SK-MEL-5 (cell line): ENCODE measurements around the gene CCNO. TPM values are rescaled to one million over a fixed set of nuclear protein-coding genes. Genes with fewer than 3 reads are reported as not detected.

Experiments
- total RNA-seq: library from RNA; depleted of rRNA; stranded (reverse); fragments of >200 nt; shearing (Covaris generic); gene quantifications from 2 replicates; pipeline ENCODE4 v1.2.3, GENCODE V29; 2014; rRNA removed

Gene CCNO
- total RNA-seq, 1 experiment from 2014 or later, result 0.24 TPM

Other genes with a start within 250 kb of the CCNO start
- not detected in 2 replicates for gene ESM1, start 248.0 kb downstream of the CCNO start, total RNA-seq
- not detected in 2 replicates for gene GZMK, start 209.4 kb downstream of the CCNO start, total RNA-seq
- gene GZMA, start 131.0 kb downstream of the CCNO start, total RNA-seq, result not detected in 2 replicates
- 95.2 and 96.6 TPM in 2 replicates for gene GPX8, start 73.4 kb downstream of the CCNO start, total RNA-seq
- gene CDC20B, start 60.4 kb downstream of the CCNO start, total RNA-seq, result 0.21 and 0.35 TPM in 2 replicates
- 3.5 and 4.2 TPM in 2 replicates for gene MCIDAS, start 6.3 kb downstream of the CCNO start, total RNA-seq
- gene DHX29, start 74.1 kb upstream of the CCNO start, total RNA-seq, result 36.3 and 36.6 TPM in 2 replicates
- gene MTREX, start 74.4 kb upstream of the CCNO start, total RNA-seq, result 100 and 117 TPM in 2 replicates